Keratinocyte (primary cell): ENCODE results near the gene SBNO1.

Experiments used
- CTCF ChIP-seq, 3 experiments: IDR thresholded peaks in 1 of 3; conservative IDR thresholded peaks in 1 of 3; optimal IDR thresholded peaks in 1 of 3; 2 replicates in 2 of 3; 3 replicates in 1 of 3; pipeline versions ENCODE3 to v1.5.1; 2011; ENCODE audit warnings: low read length in 3 of 3, mild to moderate bottlenecking in 3 of 3, moderate library complexity in 2 of 3, control low read depth in 1 of 3, inconsistent platforms in 1 of 3; ENCODE audit not compliant: insufficient read depth in 2 of 3; ENCODE audit errors: extremely low read depth in 1 of 3
- EZH2 ChIP-seq: IDR thresholded peaks from one replicate; pipeline ENCODE4 v1.6.1; 2012; ENCODE audit warnings: inconsistent platforms, mild to moderate bottlenecking, low read length, moderate library complexity

GRCh38 chr12:123278101-123278627 is 86.5 kb downstream of the SBNO1 start:
- no peak for TF ChIP-seq CTCF (optimal IDR thresholded peaks at IDR 0.05 in 1 of 3, IDR thresholded peaks at IDR 0.05 in 1 of 3, conservative IDR thresholded peaks at IDR 0.05 in 1 of 3; ENCODE audit: extremely low read depth in 1 of 3, insufficient read depth in 2 of 3, low read length in 3 of 3)
- no peak for TF ChIP-seq EZH2
